GM23338 (cell line): ENCODE data around the gene SNX3. TPM values are rescaled to one million over a fixed set of nuclear protein-coding genes. Genes with fewer than 3 reads are reported as not detected.

ENCODE experiments used
- ATAC-seq: fragments of 200-7000 bp; cut with Tn5 transposase; 3 replicates; pipeline ENCODE4 v1.9.1; 2020
- DNase-seq: peaks from one replicate; pipeline ENCODE4 v3.0.0-alpha.2; 2015; ENCODE audit warnings: low spot score
- H2AFZ ChIP-seq: fragments of 200-600 bp; sonication (generic); 2 replicates; pipeline ENCODE4 v1.8.0; 2016; ENCODE audit warnings: antibody characterized with exemption, mild to moderate bottlenecking, moderate library complexity
- H3F3A ChIP-seq: fragments of 200-600 bp; sonication (generic); replicated peaks from 2 replicates; pipeline ENCODE4 v1.8.0; 2017; ENCODE audit warnings: antibody characterized with exemption, mixed run types, low read depth
- H3K27ac ChIP-seq: fragments of 200-600 bp; sonication (generic); 2 replicates; pipeline ENCODE4 v1.6.1; 2016; ENCODE audit warnings: low read depth
- H3K27me3 ChIP-seq: fragments of 200-600 bp; sonication (generic); 2 replicates; pipeline ENCODE4 v1.8.0; 2016; ENCODE audit warnings: mild to moderate bottlenecking, mixed run types, moderate library complexity; ENCODE audit not compliant: insufficient read depth
- H3K36me3 ChIP-seq: fragments of 200-600 bp; sonication (generic); 2 replicates; pipeline ENCODE4 v1.8.0; 2016; ENCODE audit warnings: mild to moderate bottlenecking; ENCODE audit not compliant: insufficient read depth
- H3K4me1 ChIP-seq: fragments of 200-600 bp; sonication (generic); 2 replicates; pipeline ENCODE4 v1.8.0; 2016; ENCODE audit warnings: mild to moderate bottlenecking, moderate library complexity; ENCODE audit not compliant: insufficient read depth
- H3K4me2 ChIP-seq: fragments of 200-600 bp; sonication (generic); 2 replicates; pipeline ENCODE4 v1.7.1; 2017; ENCODE audit warnings: mixed run types
- H3K4me3 ChIP-seq: fragments of 200-600 bp; sonication (generic); 2 replicates; pipeline ENCODE4 v1.6.1; 2016; ENCODE audit warnings: mixed run types
- H3K79me2 ChIP-seq: fragments of 200-600 bp; sonication (generic); replicated peaks from 2 replicates; pipeline ENCODE4 v1.8.0; 2017; ENCODE audit warnings: mild to moderate bottlenecking; ENCODE audit not compliant: insufficient read depth
- H3K9me2 ChIP-seq: fragments of 200-600 bp; sonication (generic); 2 replicates; pipeline ENCODE4 v1.8.0; 2017; ENCODE audit not compliant: insufficient read depth
- H4K20me1 ChIP-seq: fragments of 200-600 bp; sonication (generic); replicated peaks from 2 replicates; pipeline ENCODE4 v1.8.0; 2017; ENCODE audit warnings: mild to moderate bottlenecking; ENCODE audit not compliant: insufficient read depth
- H3K27ac Mint-ChIP-seq: 2 replicates; pipeline ENCODE4 v1.8.0; 2020; ENCODE audit warnings: inconsistent platforms, mild to moderate bottlenecking, moderate library complexity, mixed read lengths
- H3K27me3 Mint-ChIP-seq: 3 replicates; pipeline ENCODE4 v1.8.0; 2022; ENCODE audit warnings: low read depth, mild to moderate bottlenecking, moderate library complexity, mixed read lengths, inconsistent platforms; ENCODE audit not compliant: insufficient read depth, poor library complexity
- H3K36me3 Mint-ChIP-seq: 3 replicates; pipeline ENCODE4 v1.8.0; 2021; ENCODE audit warnings: low read depth, mild to moderate bottlenecking, inconsistent platforms, moderate library complexity, mixed read lengths
- H3K4me1 Mint-ChIP-seq: 3 replicates; pipeline ENCODE4 v1.8.0; 2020; ENCODE audit warnings: mild to moderate bottlenecking, inconsistent platforms, mixed read lengths
- H3K4me3 Mint-ChIP-seq: 3 replicates; pipeline ENCODE4 v1.8.0; 2021; ENCODE audit warnings: moderate library complexity, mild to moderate bottlenecking, inconsistent platforms, mixed read lengths
- H3K9me3 Mint-ChIP-seq: 3 replicates; pipeline ENCODE4 v1.8.0; 2020; ENCODE audit warnings: moderate library complexity, mild to moderate bottlenecking, inconsistent platforms, mixed read lengths
- CREB1 ChIP-seq: fragments of 250-450 bp; sonication (Bioruptor Pico); IDR thresholded peaks from 2 replicates; pipeline ENCODE4 v1.5.0; 2020; ENCODE audit warnings: low read depth, mild to moderate bottlenecking, moderate library complexity
- CTCF ChIP-seq, 2 experiments: fragments of 200-600 bp in 1 of 2; sonication (generic) in 1 of 2; conservative IDR thresholded peaks; 2 replicates each; pipeline versions ENCODE4 v1.5.1 to v1.6.1; 2016 to 2017; ENCODE audit warnings: antibody characterized with exemption in 2 of 2, low read depth in 2 of 2, mild to moderate bottlenecking in 2 of 2, moderate library complexity in 1 of 2
- EZH2 ChIP-seq: fragments of 200-600 bp; sonication (generic); IDR thresholded peaks from one replicate; pipeline ENCODE4 v1.8.0; 2017; ENCODE audit warnings: antibody characterized with exemption, mild to moderate bottlenecking, low read depth; ENCODE audit not compliant: unreplicated experiment
- EZH2phosphoT487 ChIP-seq: fragments of 200-600 bp; sonication (generic); IDR thresholded peaks from one replicate; pipeline ENCODE4 v1.8.1; 2018; ENCODE audit warnings: antibody characterized with exemption; ENCODE audit not compliant: unreplicated experiment
- JUNB ChIP-seq: IDR thresholded peaks from one replicate; pipeline ENCODE4 v1.6.1; 2016; ENCODE audit warnings: antibody characterized with exemption; ENCODE audit not compliant: unreplicated experiment
- NANOG ChIP-seq: IDR thresholded peaks from 2 replicates; pipeline ENCODE4 v1.6.1; 2016; ENCODE audit warnings: antibody characterized with exemption, borderline replicate concordance
- POLR2AphosphoS5 ChIP-seq: IDR thresholded peaks from 2 replicates; pipeline ENCODE4 v1.6.1; 2016; ENCODE audit warnings: antibody characterized with exemption, low read depth
- REST ChIP-seq: IDR thresholded peaks from one replicate; pipeline ENCODE4 v1.6.1; 2018; ENCODE audit warnings: antibody characterized with exemption; ENCODE audit not compliant: unreplicated experiment
- STAT1 ChIP-seq: IDR thresholded peaks from one replicate; pipeline ENCODE4 v1.6.1; 2016; ENCODE audit warnings: antibody characterized with exemption; ENCODE audit not compliant: unreplicated experiment
- ZNF114 ChIP-seq: fragments of 250-450 bp; sonication (Bioruptor Pico); IDR thresholded peaks from 2 replicates; pipeline ENCODE4 v1.5.0; 2020; ENCODE audit warnings: mild to moderate bottlenecking, moderate library complexity
- ZNF331 ChIP-seq: fragments of 250-450 bp; sonication (Bioruptor Pico); IDR thresholded peaks from 2 replicates; pipeline ENCODE4 v1.5.0; 2020; ENCODE audit warnings: low read depth, mild to moderate bottlenecking, moderate library complexity
- ZNF462 ChIP-seq: fragments of 250-450 bp; sonication (Bioruptor Pico); IDR thresholded peaks from 2 replicates; pipeline ENCODE4 v1.5.0; 2020; ENCODE audit warnings: mild to moderate bottlenecking, moderate library complexity
- polyA plus RNA-seq: library from polyadenylated mRNA; unstranded; fragments of >200 nt; fragmentation: Nextera tagmentation; extraction: Ambion mirVana; gene quantifications from 2 replicates; pipeline ENCODE4 v1.2.1, GENCODE V29; 2016
- total RNA-seq: library from RNA; depleted of rRNA; stranded (reverse); fragments of >200 nt; shearing (Covaris generic); gene quantifications from 2 replicates; pipeline ENCODE4 v1.2.3, GENCODE V29; 2014
- TF ChIP-seq, protein P1 (sequence below): IDR thresholded peaks from 2 replicates; pipeline ENCODE4 v1.6.1; 2016; ENCODE audit warnings: antibody characterized with exemption

Gene SNX3
- total and polyA plus RNA-seq, 2 experiments from 2014 or later = 87.2 to 123 TPM

DNA sequence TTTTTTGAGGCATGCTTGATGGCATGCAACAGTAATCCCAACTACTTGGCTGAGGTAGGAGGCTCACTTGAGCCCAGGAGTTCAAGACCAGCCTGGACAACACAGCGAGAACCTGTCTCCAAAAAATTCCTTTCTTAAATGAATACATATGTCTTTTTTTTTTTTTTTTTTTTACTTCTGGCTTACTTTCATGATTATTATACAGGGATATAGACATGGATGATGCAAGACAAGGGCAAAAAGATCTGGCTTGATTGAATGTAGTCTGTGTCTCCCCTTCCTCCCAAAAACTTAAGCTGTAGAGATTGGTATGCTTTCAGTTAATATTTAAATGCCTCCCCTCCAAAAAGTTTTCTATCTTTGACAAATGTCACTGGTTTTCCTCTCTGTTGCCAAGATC, 7.6 kb downstream of the SNX3 start:
- H3K9me3 Mint-ChIP-seq = no peaks in the 10 kb centered on the region
- Histone ChIP-seq H3K4me2 (no peak overlapping the region), H2AFZ (no peak overlapping the region), H3F3A (no peaks in the 10 kb centered on the region), H3K36me3 (no peaks in the 10 kb centered on the region), H3K27ac (no peak overlapping the region), H3K4me1 (no peaks in the 10 kb centered on the region), H4K20me1 (peaks cover 12% of the 10 kb centered on the region; the same call in 1 of the 2 replicates), H3K27me3 (no peaks in the 10 kb centered on the region), H3K79me2 (peaks cover 94% of the 10 kb centered on the region), H3K4me3 (no peak overlapping the region), H3K9me2 (no peaks in the 10 kb centered on the region)
- DNase-seq (no peak), ATAC-seq (no peak)
- H3K27me3 Mint-ChIP-seq = no peaks in the 10 kb centered on the region
- no peaks in the 10 kb centered on the region for H3K36me3 Mint-ChIP-seq
- TF ChIP-seq STAT1 (no peak), POLR2AphosphoS5 (no peak), EZH2phosphoT487 (no peak), ZNF331 (CRISPR knock-in tag) (no peak), CTCF (conservative IDR thresholded peaks at IDR 0.05; ENCODE audit: low read depth in 2 of 2) (no peak), CREB1 (CRISPR knock-in tag) (no peak), ZNF114 (CRISPR knock-in tag) (no peak), JUNB (no peak), ZNF462 (no peak), EZH2 (no peak), NANOG (no peak), REST (no peak)
- TF ChIP-seq, protein P1, sequence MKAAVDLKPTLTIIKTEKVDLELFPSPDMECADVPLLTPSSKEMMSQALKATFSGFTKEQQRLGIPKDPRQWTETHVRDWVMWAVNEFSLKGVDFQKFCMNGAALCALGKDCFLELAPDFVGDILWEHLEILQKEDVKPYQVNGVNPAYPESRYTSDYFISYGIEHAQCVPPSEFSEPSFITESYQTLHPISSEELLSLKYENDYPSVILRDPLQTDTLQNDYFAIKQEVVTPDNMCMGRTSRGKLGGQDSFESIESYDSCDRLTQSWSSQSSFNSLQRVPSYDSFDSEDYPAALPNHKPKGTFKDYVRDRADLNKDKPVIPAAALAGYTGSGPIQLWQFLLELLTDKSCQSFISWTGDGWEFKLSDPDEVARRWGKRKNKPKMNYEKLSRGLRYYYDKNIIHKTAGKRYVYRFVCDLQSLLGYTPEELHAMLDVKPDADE = no peak
- H3K27ac Mint-ChIP-seq = no peak overlapping the region; the same call in 1 of the 2 replicates
- H3K4me1 Mint-ChIP-seq = 0 out of 3 replicates have a peak, but pooled peaks cover 3% of the 10 kb centered on the region
- no peak overlapping the region for H3K4me3 Mint-ChIP-seq
